Naive B cell (primary cell): ENCODE results near the gene ADGRL3. TPM values are rescaled to one million over a fixed set of nuclear protein-coding genes. Genes with fewer than 3 reads are reported as not detected.
"Not testable (repeated sequence)": the region's sequence is repeated elsewhere in the genome, so short reads cannot be mapped to it uniquely, and the experiment has no call there.

ENCODE experiments used
- ATAC-seq, 2 donors: fragments of 150-1000 bp; cut with Tn5 transposase; 2 replicates each; pipeline ENCODE4 v1.10.0; 2021; ENCODE audit warnings: low read depth in 2 of 2, mild to moderate bottlenecking in 2 of 2, moderate library complexity in 2 of 2
- DNase-seq: peaks from one replicate; pipeline ENCODE4 v3.0.0; 2022
- H3K27ac Mint-ChIP-seq, 6 donors: one replicate each; pipeline ENCODE4 v1.8.0; 2020 to 2022; ENCODE audit warnings: mild to moderate bottlenecking in 6 of 6, mixed read lengths in 6 of 6, moderate library complexity in 5 of 6, inconsistent platforms in 2 of 6
- H3K27me3 Mint-ChIP-seq, 3 donors: one replicate each; pipeline ENCODE4 v1.8.0; 2021 to 2022; ENCODE audit warnings: mixed read lengths in 3 of 3, mild to moderate bottlenecking in 1 of 3
- H3K36me3 Mint-ChIP-seq, 2 donors: one replicate each; pipeline ENCODE4 v1.8.0; 2020 to 2022; ENCODE audit warnings: mixed read lengths in 2 of 2, inconsistent platforms in 1 of 2, mild to moderate bottlenecking in 1 of 2
- H3K4me1 Mint-ChIP-seq, 3 donors: one replicate each; pipeline ENCODE4 v1.8.0; 2020 to 2022; ENCODE audit warnings: mixed read lengths in 3 of 3, inconsistent platforms in 1 of 3, mild to moderate bottlenecking in 1 of 3, moderate library complexity in 1 of 3
- H3K4me3 Mint-ChIP-seq, 8 donors: one replicate each; pipeline ENCODE4 v1.8.0; 2020 to 2022; ENCODE audit warnings: mild to moderate bottlenecking in 8 of 8, mixed read lengths in 8 of 8, moderate library complexity in 8 of 8, inconsistent platforms in 2 of 8
- H3K9me3 Mint-ChIP-seq, 7 donors: one replicate each; pipeline ENCODE4 v1.8.0; 2020 to 2022; ENCODE audit warnings: mixed read lengths in 7 of 7, mild to moderate bottlenecking in 5 of 7, inconsistent platforms in 2 of 7, moderate library complexity in 1 of 7
- polyA plus RNA-seq, 6 donors: library from polyadenylated mRNA; unstranded; fragments of 300-500 nt; fragmentation: Illumina TruSeq; gene quantifications; one replicate each; pipeline ENCODE4 v1.2.3, GENCODE V29; 2021; ENCODE audit warnings: low read depth in 6 of 6

ADGRL3 gene
- polyA plus RNA-seq, 6 donors from 2014 or later = not detected

GRCh38 chr4:61605984-61606383 is 405.9 kb downstream of the ADGRL3 start:
- no peak for DNase-seq
- H3K27ac Mint-ChIP-seq = peak overlapping the region in 1 of 6 donors; percentile 30
- no peak for ATAC-seq
- H3K27me3 Mint-ChIP-seq = no peaks in the 10 kb centered on the region
- H3K4me1 Mint-ChIP-seq = no peaks in the 10 kb centered on the region
- no peaks in the 10 kb centered on the region for H3K36me3 Mint-ChIP-seq
- peaks cover 0 to 11% (median 4%) of the 10 kb centered on the region in 7 donors for H3K9me3 Mint-ChIP-seq
- no peak overlapping the region for H3K4me3 Mint-ChIP-seq

GRCh38 chr4:61614231-61614630 is 414.1 kb downstream of the ADGRL3 start:
- no peak for DNase-seq
- Mint-ChIP-seq H3K27ac (no peak overlapping the region), H3K9me3 (peaks cover 0 to 9% (median 0%) of the 10 kb centered on the region in 7 donors), H3K27me3 (no peaks in the 10 kb centered on the region), H3K4me1 (no peaks in the 10 kb centered on the region), H3K4me3 (no peak overlapping the region), H3K36me3 (no peaks in the 10 kb centered on the region)
- ATAC-seq = no peak

DNA sequence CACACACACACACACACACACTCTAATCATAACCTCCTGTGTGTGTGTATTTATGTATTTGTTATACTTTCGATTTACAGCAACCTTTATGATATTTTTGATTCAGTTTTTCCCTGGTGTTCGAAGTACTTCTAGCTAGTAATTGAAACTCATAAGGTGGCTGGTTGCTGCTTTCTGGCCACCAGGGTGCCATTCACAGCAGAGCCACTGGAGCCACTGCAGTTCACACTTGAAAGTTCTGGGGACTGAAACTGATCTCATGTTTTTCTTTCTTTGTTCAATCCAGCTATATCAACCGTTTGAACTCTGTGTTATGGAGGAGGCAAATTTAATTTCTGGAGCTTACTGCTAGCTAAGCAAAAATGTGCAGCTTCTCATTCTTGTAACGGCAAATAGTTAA is 419.4 kb downstream of the ADGRL3 start:
- Mint-ChIP-seq H3K27ac (no peak overlapping the region), H3K27me3 (no peaks in the 10 kb centered on the region), H3K4me1 (no peaks in the 10 kb centered on the region), H3K9me3 (peaks cover 0 to 12% (median 2%) of the 10 kb centered on the region in 7 donors), H3K4me3 (no peak overlapping the region), H3K36me3 (no peaks in the 10 kb centered on the region)
- ATAC-seq (no peak), DNase-seq (no peak)

- ATAC-seq = no peak
Measured at GRCh38 chr4:61628282-61628681, 428.2 kb downstream of the ADGRL3 start.

DNA sequence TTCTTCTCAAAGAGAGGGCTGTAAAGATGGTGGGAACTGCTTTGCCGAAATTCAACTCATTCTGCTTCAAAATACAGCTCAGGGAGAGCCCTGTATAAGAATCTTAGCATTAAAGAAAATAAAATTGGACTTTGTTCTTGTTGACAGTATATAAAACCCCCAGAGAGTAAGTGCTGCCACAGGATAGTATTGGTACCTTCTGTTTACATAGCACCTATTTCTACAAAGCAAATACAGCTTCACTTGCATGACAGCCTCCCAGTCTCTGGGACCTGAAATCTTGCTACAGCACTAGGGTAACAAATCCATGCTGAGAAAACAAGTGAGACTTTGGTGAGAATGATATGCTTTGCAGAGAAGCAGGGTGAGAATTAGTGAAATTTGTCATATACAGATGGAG is 428.6 kb downstream of the ADGRL3 start:
- H3K36me3 Mint-ChIP-seq = no peaks in the 10 kb centered on the region
- no peak overlapping the region for H3K4me3 Mint-ChIP-seq
- ATAC-seq (no peak), DNase-seq (no peak)
- H3K9me3 Mint-ChIP-seq = peaks cover 0 to 6% (median 2%) of the 10 kb centered on the region in 7 donors
- no peak overlapping the region for H3K27ac Mint-ChIP-seq
- H3K27me3 Mint-ChIP-seq = no peaks in the 10 kb centered on the region
- H3K4me1 Mint-ChIP-seq = no peaks in the 10 kb centered on the region

More at GRCh38 chr4:61628282-61628681, 428.2 kb downstream of the ADGRL3 start:
- no peak for DNase-seq
- Mint-ChIP-seq H3K36me3 (no peaks in the 10 kb centered on the region), H3K4me1 (no peaks in the 10 kb centered on the region), H3K4me3 (no peak overlapping the region), H3K27ac (no peak overlapping the region), H3K27me3 (no peaks in the 10 kb centered on the region), H3K9me3 (peaks cover 0 to 6% (median 2%) of the 10 kb centered on the region in 7 donors)

- Mint-ChIP-seq H3K27ac (no peak overlapping the region), H3K36me3 (no peaks in the 10 kb centered on the region), H3K9me3 (peaks cover 0 to 7% (median 4%) of the 10 kb centered on the region in 7 donors), H3K27me3 (no peaks in the 10 kb centered on the region), H3K4me1 (no peaks in the 10 kb centered on the region), H3K4me3 (no peak overlapping the region)
- DNase-seq (no peak), ATAC-seq (no peak)
Measured at GRCh38 chr4:61630548-61630947, 430.4 kb downstream of the ADGRL3 start.

GRCh38 chr4:61638591-61638990 is 438.5 kb downstream of the ADGRL3 start:
- Mint-ChIP-seq H3K9me3 (peaks cover 0 to 15% (median 7%) of the 10 kb centered on the region in 7 donors), H3K27ac (no peak overlapping the region), H3K27me3 (no peaks in the 10 kb centered on the region), H3K4me3 (no peak overlapping the region), H3K36me3 (no peaks in the 10 kb centered on the region), H3K4me1 (no peaks in the 10 kb centered on the region)
- ATAC-seq = no peak
- DNase-seq = no peak

DNA sequence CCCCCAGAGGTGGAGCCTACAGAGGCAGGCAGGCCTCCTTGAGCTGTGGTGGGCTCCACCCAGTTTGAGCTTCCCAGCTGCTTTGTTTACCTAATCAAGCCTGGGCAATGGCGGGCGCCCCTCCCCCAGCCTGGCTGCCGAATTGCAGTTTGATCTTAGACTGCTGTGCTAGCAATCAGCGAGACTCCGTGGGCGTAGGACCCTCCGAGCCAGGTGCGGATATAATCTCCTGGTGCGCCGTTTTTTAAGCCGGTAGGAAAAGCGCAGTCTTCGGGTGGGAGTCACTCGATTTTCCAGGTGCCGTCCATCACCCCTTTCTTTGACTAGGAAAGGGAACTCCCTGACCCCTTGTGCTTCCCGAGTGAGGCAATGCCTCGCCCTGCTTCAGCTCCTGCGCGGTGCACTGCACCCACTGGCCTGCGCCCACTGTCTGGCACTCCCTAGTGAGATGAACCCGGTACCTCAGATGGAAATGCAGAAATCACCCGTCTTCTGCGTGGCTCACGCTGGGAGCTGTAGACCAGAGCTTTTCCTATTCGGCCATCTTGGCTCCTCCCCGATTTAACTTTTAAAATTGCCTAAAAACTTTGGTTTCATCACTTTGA is 446.7 kb downstream of the ADGRL3 start:
- not testable (repeated sequence) for H3K9me3 Mint-ChIP-seq, H3K27me3 Mint-ChIP-seq, H3K4me3 Mint-ChIP-seq, ATAC-seq, H3K36me3 Mint-ChIP-seq, H3K4me1 Mint-ChIP-seq, DNase-seq, H3K27ac Mint-ChIP-seq

GRCh38 chr4:61648264-61648663 is 448.1 kb downstream of the ADGRL3 start:
- H3K4me1 Mint-ChIP-seq = no peaks in the 10 kb centered on the region
- H3K36me3 Mint-ChIP-seq = no peaks in the 10 kb centered on the region
- H3K4me3 Mint-ChIP-seq = no peak overlapping the region
- DNase-seq = no peak
- H3K27ac Mint-ChIP-seq = no peak overlapping the region
- H3K27me3 Mint-ChIP-seq = no peaks in the 10 kb centered on the region
- no peak for ATAC-seq
- H3K9me3 Mint-ChIP-seq = peaks cover 0 to 5% (median 0%) of the 10 kb centered on the region in 7 donors

GRCh38 chr4:61657016-61657415 is 456.9 kb downstream of the ADGRL3 start:
- Mint-ChIP-seq H3K27me3 (no peaks in the 10 kb centered on the region), H3K27ac (no peak overlapping the region), H3K4me1 (no peaks in the 10 kb centered on the region), H3K4me3 (no peak overlapping the region), H3K9me3 (peaks cover 0 to 8% (median 2%) of the 10 kb centered on the region in 7 donors), H3K36me3 (no peaks in the 10 kb centered on the region)
- DNase-seq (no peak), ATAC-seq (no peak)

DNA sequence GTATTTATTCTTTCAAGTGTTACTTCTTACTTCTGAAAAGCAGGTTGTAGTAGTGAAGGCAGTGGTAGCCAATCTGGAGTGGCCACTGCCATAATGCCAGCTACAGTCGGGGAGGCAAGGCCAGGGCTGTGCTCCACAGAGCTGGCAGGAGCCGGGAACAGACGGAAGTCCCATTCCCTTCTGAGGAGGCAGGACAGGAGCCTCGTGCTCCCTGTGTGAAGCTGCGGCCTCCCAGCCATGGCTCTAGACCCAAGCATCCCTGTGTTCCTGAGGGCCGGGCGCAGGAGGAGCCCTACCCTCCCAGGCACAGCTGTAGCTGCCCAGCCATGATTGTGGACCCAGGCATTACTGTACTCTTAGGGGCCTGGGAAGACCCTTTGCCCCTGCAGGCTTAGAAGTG is 461.8 kb downstream of the ADGRL3 start:
- H3K27ac Mint-ChIP-seq = no peak overlapping the region
- no peaks in the 10 kb centered on the region for H3K27me3 Mint-ChIP-seq
- no peaks in the 10 kb centered on the region for H3K4me1 Mint-ChIP-seq
- DNase-seq (no peak), ATAC-seq (no peak)
- no peaks in the 10 kb centered on the region for H3K36me3 Mint-ChIP-seq
- no peak overlapping the region for H3K4me3 Mint-ChIP-seq
- H3K9me3 Mint-ChIP-seq = peaks cover 0 to 12% (median 0%) of the 10 kb centered on the region in 7 donors

DNA sequence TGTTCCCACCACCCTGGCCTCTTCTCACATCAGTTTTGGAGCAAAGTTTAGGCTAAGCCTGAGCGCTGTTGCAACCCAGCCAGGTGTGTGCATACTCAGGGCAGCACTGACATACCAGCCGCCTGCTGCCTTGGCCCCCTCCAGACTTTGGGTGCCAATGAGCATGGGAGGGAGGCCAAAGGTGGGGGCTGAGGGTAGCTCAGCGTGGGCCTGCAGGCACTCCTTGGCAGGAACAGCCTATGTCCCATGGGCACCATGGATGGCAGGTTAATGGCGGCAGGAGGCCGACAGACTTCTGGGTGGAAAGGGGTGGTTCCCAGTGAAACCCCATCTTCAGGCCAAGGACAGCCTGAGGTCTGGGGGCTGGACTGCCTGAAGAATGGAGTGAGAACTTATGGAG is 462.2 kb downstream of the ADGRL3 start:
- Mint-ChIP-seq H3K4me3 (no peak overlapping the region), H3K27me3 (no peaks in the 10 kb centered on the region), H3K9me3 (peaks cover 0 to 12% (median 0%) of the 10 kb centered on the region in 7 donors), H3K4me1 (no peaks in the 10 kb centered on the region), H3K36me3 (no peaks in the 10 kb centered on the region), H3K27ac (no peak overlapping the region)
- ATAC-seq = no peak
- DNase-seq = no peak

- ATAC-seq (no peak), DNase-seq (no peak)
- Mint-ChIP-seq H3K4me3 (no peak overlapping the region), H3K4me1 (no peaks in the 10 kb centered on the region), H3K9me3 (peaks cover 0 to 12% (median 0%) of the 10 kb centered on the region in 7 donors), H3K27ac (no peak overlapping the region), H3K36me3 (no peaks in the 10 kb centered on the region), H3K27me3 (no peaks in the 10 kb centered on the region)
Measured at GRCh38 chr4:61663310-61663709, 463.2 kb downstream of the ADGRL3 start.

GRCh38 chr4:61665649-61666048 is 465.5 kb downstream of the ADGRL3 start:
- Mint-ChIP-seq H3K27me3 (no peaks in the 10 kb centered on the region), H3K36me3 (no peaks in the 10 kb centered on the region), H3K4me3 (no peak overlapping the region), H3K9me3 (peaks cover 0 to 4% (median 2%) of the 10 kb centered on the region in 7 donors), H3K27ac (no peak overlapping the region), H3K4me1 (no peaks in the 10 kb centered on the region)
- ATAC-seq (no peak), DNase-seq (no peak)

DNA sequence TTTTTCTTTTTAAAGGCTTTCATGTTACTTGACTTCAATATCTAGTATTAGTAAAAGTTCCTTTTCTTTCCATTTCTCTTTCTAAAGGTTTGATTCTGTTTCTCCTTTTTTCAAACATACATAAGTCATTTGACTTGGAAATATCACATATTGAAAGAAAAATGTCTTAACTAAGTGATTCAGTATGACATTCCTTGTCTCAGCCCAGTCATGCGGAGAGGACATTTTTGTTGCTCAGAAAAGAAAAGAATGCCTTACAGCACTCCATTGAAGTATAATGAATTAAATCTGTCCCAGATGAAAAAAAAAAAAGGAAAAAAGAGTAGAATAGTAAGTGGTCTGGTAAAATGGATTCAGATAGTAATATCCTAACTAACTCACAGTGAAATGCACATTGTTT is 466.1 kb downstream of the ADGRL3 start:
- Mint-ChIP-seq H3K27me3 (no peaks in the 10 kb centered on the region), H3K4me1 (no peaks in the 10 kb centered on the region), H3K4me3 (no peak overlapping the region), H3K36me3 (no peaks in the 10 kb centered on the region), H3K27ac (no peak overlapping the region), H3K9me3 (peaks cover 0 to 8% (median 2%) of the 10 kb centered on the region in 7 donors)
- DNase-seq (no peak), ATAC-seq (no peak)
